GOT3 (cell line): ENCODE measurements around the gene GNL3.

Experiments used
- DNase-seq: peaks from one replicate; lab custom pipeline; 2025; ENCODE audit warnings: mixed read lengths; lab: John Stamatoyannopoulos, UW

Gene GNL3

DNA sequence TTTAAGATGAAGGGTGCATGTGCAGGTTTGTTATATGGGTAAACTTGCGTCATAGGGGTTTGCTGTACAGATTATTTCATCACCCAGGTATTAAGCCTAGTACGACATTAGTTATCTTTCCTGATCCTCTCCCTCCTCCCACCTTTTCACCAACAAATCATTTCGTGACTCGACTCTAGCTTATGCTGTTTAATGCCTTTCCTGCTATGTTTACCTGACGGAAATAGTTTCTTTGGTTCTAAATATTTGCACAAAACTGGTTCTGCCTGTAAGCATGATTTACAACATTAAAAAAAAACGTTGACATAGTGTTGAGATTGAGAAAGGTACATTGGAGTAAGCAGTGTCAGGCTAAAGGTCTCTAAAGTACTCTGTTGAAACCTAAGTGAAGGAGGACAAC is 2.4 kb downstream of the GNL3 start:
- DNase-seq = no peak

DNA sequence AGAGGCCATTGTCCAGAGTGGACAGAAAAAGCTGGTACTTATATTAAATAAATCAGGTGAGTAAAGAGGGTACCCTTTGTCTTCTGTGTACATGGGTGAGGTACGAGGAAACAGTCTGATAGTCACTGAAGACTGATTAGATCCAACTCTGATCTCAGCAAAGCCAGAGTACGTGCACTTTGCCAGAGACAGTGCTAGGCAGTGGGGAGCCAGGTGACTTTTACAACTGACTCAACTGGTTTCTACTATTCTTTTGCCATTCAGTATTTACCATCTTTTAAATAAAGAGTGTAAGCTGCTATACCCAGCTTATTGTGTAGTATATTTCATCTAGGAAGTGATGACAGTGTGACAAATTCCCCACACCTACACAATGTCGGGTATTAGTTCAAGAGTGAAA is 3.3 kb downstream of the GNL3 start:
- DNase-seq = no peak

DNA sequence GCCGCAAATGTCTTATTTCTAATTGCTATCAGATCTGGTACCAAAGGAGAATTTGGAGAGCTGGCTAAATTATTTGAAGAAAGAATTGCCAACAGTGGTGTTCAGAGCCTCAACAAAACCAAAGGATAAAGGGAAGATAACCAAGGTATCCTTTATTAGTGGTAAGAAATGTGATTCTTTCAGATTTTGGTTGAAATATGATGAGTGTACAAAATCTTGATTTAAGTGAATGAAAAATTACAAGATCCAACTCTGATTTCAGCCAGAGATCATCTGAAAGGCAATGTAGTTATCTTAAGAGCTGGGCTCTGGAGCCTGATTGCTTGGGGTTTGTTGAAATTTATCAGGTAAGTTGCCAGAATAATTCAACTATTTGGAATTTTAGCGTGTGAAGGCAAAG is 4.7 kb downstream of the GNL3 start:
- no peak for DNase-seq

DNA sequence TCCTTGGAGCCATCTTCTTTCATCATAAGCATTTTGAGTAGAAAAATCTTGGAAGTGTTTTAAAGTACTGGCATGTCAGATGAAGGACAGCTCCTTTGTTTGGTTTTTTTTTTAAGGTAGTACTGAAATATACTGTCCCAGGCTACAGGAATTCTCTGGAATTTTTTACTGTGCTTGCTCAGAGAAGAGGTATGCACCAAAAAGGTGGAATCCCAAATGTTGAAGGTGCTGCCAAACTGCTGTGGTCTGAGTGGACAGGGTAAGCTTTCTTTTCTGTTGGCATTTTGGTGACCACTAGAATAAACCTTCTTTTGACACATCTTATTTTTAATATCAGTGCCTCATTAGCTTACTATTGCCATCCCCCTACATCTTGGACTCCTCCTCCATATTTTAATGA is 7.2 kb downstream of the GNL3 start:
- no peak for DNase-seq

DNA sequence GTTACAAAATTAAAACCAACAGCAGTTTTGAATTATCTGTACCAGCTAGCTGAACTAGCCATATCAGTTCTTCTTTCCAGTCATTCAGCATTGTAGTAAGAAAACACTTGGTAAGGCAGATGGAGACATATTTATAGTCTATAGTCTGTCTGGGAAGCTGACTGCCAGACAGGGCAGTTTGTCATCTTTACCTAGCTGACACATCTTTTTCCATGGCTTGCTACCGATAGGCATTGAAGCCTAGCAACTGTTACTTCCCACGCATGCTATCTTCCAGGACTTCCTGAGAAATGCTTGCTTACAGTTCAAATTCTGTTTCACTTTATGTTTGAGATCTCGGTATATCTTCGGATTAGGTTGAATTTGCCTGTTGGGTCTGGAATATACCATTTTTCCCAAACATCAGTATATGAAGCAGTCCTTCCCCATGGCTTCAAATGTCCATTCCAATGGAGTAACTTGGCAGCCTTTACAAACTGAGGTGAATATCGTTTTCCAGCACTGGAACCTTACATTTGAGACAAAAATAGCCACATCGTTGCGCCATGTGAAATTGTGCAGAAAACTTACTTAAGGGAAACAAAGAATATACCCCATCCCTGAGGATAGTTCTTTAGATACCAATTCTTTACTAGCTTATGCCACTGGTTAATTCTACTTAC is 8.8 kb downstream of the GNL3 start:
- DNase-seq = no peak

DNA sequence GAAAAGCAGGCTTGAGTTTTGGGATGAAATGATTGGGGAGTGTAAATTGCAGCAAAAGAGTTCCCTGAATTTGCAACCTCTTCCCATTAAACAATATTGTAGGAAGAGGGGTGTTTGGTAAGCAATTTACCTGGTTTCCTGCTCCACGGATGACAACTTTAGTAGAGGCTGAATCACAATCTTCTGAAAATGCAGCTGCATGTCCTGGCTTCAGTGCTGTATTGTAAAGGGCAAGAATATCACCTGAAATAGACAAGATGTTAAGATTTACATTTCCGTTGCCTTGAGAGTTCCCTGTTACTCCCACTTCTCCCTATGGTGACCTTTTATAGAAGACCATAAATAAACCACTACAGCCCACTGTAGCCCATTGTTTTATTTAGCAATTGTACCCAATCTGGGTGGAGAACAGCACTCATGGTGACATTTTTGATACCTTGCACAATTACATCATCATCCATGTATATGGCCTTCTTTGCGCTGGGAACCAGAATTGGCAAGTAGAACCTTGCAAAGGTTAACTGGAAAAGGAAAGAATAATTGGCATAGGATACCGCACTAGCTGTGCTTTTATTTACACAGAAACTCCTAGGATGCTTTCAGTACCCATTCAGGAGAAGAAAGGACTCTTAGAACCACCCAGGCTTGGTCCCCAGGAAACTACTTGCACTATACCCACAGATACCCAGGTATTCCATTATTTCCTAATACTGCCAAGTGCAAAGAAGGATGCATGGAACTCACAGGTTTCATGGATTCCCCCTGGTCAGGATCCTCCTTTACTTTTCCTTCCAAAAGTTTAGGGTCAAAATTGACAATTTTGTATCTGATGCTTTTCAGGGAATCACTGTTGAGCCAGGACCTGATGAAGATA is 10.2 kb downstream of the GNL3 start:
- DNase-seq = no peak

DNA sequence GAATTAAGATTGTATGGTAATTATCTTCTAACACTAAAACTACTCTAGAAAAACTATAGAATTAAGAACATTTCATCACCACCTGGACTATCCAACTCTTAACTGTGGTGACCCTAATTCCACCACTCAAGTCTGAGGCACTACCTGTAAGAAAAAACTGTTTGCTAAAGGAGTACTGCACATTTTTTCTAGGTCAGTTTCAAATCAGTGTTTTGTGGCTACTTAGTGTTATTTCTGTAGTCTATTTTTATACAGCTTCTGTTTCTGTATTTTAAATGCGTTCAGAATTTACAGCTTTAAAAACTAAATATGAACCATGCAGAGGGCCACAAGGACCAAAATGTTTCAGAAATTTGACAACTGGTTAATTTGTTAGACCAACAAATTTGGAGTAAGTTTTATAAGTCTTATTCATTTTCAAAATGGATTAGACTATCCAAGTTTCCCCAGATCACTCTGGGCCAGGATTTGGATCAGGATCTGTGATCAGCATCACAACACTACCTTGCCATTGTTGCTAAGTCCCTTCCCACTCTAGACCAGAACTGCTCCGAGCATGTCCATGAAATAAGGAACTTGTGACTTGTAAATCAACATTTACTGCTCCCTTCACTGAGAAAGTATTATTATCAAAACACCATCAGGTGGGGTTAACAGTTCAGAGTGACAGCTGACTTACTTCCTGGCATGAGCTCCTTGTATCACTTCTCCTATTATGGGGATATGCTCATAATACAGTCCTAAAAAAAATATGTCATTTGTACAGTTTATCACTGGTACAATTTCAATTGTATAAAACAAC is 11.2 kb downstream of the GNL3 start:
- no peak for DNase-seq

DNA sequence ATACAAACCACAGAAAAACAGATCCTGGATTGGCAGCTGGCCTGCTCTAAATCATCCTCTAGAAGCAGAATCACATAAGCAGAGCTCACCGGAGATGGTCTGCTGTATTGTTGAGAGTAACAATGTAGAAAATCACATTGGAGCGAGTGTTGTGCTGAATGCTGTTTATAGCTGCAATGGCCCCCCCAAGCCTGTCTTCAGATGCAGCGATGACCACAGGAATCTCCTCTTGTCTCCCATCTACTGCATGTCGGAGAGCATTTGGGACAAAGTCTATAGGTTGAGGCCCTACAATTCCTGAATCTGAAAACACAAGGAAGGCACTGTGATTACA is 11.8 kb downstream of the GNL3 start:
- no peak for DNase-seq

DNA sequence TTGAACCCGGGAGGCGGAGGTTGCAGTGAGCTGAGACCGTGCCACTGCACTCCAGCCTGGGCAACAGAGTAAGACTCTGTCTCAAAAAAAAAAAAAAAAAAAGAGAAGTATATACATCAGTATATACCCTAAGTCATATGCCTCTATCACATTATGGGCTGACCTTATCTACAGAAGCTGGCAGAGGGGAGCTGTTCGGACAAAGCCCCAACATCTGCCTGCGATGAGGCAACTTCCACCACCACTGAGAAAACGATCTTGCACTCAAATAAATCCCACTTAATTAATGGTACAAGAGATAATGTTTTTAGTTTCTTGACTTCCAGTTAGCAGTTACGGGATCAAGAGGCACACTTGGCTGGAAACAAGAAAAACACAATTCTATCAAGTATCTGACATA is 17.5 kb downstream of the GNL3 start:
- DNase-seq = no peak

DNA sequence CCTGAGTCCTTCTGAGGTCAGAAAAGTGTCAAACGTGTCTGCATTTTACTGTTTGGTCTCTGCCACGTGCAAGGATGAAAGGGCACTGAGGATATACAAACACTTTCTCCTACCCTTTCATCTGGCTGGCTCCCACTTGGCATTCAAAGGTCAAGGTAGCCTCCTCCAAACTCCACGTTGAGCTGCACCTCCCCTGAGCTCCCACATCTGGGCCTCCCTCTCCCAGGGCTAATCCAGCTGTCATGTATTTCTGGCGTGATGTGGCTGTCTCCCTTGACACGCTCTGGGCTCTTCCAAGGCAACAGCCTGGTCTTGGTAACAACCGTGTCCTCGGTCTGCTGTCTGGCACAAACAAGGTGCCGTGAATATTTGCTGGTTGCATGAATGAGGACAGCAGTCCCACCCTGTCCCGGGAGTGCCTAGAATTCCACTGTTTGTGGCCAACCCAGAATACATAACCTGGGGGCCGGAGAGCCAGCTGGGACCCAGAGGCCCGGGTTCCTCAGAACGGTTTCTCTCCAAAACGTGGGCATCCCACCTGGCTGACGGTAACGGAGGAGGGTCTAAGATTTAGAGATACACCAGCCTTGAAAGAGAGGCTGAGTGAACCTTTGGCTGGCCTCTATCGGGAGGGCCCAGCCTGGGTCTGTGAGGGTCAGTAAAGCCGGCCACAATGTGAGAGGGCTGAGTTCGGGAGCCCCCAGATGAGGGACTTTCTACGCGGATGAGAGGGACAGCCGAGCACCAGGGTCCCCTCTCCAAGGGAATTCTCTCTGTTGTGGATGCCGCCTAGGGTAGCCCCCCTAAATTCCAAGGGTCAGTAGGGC is 19.0 kb downstream of the GNL3 start:
- no peak for DNase-seq

DNA sequence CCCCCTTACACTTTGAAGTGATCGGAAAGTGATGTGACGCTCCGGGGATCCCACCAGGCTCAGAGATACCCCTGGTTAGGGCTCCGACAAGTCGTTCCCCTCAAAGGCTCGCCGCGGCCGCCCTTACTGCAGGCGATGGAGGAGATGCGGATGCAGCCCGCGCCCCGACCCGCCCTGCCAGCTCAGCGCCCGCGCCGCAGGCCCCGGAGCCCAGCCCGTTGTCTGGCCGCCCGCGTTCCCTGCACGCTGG is 19.5 kb downstream of the GNL3 start:
- peak; percentile 73 for DNase-seq

DNA sequence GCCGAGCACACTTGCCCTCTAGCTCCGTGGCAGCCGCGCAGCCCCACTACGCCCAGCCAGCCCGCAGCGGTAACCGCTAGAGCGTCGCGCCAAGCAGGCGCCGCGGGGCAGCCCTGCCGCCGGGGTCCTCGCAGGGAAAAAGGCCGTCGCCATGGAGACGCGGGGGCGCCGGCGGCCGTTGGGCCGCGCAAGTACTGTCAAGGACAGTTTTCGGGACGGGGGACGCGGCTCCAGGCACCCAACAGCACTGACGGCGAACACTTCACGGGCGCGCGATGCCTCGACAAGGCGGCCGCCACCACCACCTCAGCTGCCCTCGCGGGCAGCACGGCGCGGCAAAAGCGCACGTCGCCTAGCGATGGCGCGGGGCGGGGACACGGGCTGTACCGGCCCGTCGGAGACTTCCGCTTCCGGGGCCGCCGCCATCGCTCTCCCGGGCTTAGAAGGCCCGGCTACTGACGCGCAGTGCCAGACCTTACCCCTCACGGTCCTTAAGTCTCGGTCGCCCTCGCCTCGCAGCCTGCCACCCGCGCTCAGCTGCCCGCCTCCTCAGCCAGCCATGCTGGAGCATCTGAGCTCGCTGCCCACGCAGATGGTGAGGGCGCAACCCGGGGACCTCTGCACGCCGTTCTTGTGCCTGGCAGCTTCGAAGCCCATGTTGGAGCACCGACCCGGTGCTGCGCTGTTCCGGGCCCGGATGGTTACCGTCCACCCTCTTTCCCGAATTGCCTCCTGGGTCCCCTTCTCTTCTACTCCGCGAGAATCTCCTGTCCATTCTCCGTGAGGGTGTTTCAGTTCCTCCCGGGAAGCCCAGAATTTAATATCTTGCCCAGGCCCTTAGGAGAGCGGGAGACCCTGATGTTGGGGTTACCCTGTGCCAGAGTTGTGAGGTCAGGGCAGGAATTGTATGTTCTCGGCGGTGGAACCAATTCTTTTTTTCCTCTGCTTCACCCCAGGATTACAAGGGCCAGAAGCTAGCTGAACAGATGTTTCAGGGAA is 20.2 kb downstream of the GNL3 start, which contains the start of the genes GLT8D1 and SPCS1:
Gene GLT8D1 (minus strand): TSS at position 104 of the 999 bp plus-strand sequence. CDS start 5,331 bp downstream, outside the sequence.
Gene SPCS1 (plus strand): TSS at position 419 of the 999 bp plus-strand sequence. CDS start 141 bp downstream, at position 560.
- peak; percentile 86 for DNase-seq

DNA sequence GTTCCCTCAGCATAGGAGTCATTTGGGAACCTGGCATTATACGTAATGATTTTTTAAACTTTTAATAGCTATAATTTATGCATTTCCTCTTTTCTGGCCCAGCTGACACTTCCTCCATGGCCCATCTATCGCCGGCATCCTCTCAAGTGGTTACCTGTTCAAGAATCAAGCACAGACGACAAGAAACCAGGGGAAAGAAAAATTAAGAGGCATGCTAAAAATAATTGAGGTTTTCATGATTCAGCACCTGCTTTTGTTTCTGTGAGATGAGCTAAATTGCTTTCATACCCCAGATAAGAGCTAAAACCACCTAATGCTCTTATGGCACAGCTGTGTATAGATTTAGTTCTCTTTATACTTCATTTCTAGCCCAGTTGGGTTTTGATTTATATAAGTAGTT is 21.8 kb downstream of the GNL3 start:
- no peak for DNase-seq

DNA sequence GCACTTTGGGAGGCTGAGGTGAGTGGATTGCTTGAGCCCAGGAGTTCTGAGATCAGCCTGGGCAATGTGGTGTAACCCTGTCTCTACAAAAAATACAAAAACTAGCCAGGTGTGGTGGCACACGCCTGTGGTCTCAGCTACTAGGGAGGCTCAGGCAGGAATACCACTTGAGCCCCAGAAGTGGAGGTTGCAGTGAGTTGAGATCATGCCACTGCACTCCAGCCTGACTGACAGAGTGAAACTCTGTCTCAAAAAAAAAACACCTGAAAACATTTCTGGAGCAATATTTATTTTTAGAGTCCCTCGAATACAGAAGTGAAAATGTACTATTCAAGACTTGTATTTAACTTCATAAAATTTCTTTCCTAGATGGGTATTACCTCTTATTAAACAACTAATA is 24.7 kb downstream of the GNL3 start:
- DNase-seq = no peak

DNA sequence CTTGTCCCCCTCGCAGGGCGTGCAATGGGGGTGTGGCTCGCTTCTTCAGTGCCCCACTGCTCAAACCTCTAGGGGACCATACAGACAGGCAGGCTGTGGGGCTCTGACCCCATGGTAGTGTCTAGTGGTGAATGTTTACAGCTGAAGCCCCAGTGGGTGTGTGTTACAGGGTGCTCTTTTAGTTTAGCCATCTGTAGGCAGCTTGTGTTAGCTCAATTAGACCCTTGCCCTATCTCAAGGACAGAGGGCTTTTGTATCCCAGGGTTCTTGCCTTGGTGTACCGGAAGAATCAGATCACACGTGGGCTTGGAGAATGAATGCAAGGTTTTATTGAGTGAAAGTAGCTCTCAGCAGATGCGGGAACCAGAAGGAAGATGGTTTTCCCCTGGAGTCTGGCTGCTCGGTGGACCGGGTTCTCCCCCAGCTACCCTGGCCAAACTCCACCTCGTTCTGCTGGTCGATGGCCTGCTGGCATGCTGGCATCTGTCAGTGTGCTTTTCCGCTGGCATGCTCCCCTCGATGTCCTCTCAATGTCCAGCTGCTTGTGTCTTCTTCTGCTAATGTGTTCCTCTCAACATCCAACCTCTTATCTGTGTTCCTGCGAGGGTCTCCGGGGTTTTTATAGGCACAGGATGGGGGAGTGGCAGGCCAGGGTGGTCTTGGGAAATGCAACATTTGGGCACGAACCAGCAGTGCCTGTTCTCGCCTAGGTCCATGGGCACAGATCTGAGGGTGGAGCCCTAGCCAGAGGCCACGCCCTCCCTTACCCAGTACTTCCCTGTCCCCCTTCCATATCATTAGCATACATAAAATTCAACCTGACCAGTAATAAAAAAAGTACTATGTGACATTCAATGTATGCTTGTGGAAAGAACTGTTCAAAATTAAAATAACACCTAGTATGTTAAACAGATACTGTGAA is 26.7 kb downstream of the GNL3 start:
- no peak for DNase-seq

DNA sequence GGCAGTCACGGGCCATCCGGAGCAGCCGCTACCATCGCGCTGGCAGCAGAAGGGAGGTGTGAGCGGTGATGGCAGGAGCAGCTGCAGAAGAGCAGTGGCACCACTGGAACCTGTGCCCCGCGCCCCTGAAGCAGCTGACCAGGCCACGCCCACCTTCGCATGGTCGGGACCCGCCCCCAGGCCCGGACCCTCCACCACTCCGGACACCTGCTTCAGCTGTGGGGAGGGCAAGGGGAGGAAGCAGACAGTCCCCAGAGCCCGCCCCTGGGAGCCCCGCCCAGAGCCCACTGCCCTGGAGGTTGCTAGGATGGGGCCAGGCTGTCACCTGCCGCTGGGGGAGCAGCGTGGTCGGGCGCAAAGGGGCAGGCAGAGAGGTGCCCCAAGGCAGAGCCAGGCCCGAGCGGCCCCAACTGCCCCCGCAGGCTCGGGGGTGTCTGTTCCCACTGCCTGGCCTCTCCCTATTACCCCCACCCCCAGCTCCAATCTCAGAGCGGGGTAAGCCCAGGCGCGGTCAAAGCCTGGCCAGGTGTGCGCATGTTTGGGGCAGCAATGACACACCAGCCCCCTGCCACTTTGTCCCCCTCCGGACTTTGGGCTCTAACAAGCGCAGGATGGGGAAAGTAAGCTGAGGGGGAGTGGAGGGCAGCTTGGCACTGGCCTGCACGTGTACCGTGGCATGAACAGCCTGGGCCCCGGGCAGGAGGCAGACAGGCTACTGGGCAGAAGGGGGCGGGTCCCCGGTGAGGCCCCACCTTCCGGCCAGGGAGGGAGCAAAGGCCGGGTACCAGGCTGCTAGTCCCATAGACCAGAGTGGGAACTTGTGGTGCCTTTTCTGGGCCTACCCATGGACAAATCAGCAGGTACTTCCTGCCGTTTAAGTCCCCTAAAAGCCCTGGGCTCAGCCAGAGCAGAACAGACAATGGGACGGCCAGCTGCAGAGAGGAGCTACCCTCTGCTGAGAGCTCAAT is 28.8 kb downstream of the GNL3 start:
- DNase-seq = no peak

DNA sequence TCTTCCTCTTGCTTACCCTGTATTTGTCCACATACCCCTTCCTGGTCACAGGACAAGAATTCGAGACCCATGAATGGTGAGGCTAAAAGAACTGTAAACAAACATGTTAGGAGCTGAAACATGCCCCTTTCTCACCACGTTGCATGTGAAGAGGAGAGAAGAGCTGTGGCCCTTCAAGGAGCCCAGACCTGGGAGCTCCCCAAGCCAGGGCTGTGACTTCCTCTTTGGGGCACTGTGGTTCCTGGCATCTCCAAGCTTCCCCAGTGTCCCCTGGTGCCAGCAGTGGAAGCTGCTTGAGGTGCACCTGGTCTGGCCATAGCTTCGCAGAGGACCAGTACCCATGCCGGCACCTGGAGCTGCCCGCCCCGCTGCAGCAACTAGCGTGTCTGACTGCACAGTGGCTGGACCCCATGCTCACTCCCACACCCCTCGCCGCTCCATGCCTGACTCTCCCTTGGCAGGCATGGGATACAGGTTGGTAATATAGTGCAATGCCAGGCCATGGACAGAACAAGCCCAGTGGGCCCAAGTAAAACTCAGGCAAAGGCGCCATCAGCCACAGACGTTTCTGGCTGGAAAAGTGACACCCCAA is 30.0 kb downstream of the GNL3 start:
- no peak for DNase-seq

DNA sequence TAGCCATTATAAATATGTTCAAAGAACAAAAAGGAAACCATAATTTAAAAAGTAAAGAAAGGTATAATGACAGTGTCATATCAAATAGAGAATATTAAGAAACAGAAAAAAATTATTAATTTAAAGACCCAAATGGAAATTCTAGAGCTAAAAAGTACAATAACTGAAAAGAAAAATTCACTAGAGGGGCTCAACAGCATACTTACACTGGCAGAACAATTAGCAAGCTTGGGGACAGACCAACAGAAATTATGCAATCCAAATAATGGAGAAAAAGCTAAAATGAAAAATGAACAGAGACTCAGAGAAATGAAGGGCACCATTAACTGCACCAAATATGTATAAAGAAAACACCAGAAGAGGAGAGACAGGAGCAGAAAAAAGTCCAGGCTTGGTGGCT is 33.8 kb downstream of the GNL3 start:
- DNase-seq = no peak
